Smooth muscle cell (in vitro differentiated cells): ENCODE measurements around the gene GMDS. TPM values are rescaled to one million over a fixed set of nuclear protein-coding genes. Genes with fewer than 3 reads are reported as not detected.

Experiments used
- DNase-seq: peaks from one replicate; lab custom pipeline; 2025; ENCODE audit not compliant: unreplicated experiment; lab: John Stamatoyannopoulos, UW
- H2AFZ ChIP-seq: fragments of 200-600 bp; sonication (generic); 2 replicates; pipeline ENCODE4 v1.6.0; 2016; ENCODE audit warnings: antibody characterized with exemption, low read depth, mild to moderate bottlenecking
- H3F3A ChIP-seq: fragments of 200-600 bp; sonication (generic); 2 replicates; pipeline ENCODE4 v1.6.0; 2017; ENCODE audit warnings: antibody characterized with exemption, low read depth
- H3K27ac ChIP-seq: fragments of 200-600 bp; sonication (generic); 2 replicates; pipeline ENCODE4 v1.5.1; 2016; ENCODE audit warnings: low read depth, mild to moderate bottlenecking
- H3K27me3 ChIP-seq: fragments of 200-600 bp; sonication (generic); 2 replicates; pipeline ENCODE4 v1.6.1; 2016; ENCODE audit warnings: low read depth, mild to moderate bottlenecking
- H3K36me3 ChIP-seq: fragments of 200-600 bp; sonication (generic); 2 replicates; pipeline ENCODE4 v1.5.1; 2016; ENCODE audit warnings: low read depth
- H3K4me1 ChIP-seq: fragments of 200-600 bp; sonication (generic); 2 replicates; pipeline ENCODE4 v1.5.1; 2016; ENCODE audit warnings: low read depth
- H3K4me2 ChIP-seq: fragments of 200-600 bp; sonication (generic); 2 replicates; pipeline ENCODE4 v1.6.0; 2016; ENCODE audit warnings: mild to moderate bottlenecking
- H3K4me3 ChIP-seq: fragments of 200-600 bp; sonication (generic); 2 replicates; pipeline ENCODE4 v1.5.1; 2016; ENCODE audit warnings: mild to moderate bottlenecking
- H3K79me2 ChIP-seq: fragments of 200-600 bp; sonication (generic); 2 replicates; pipeline ENCODE4 v1.6.0; 2016; ENCODE audit warnings: low read depth, mild to moderate bottlenecking
- H3K9ac ChIP-seq: fragments of 200-600 bp; sonication (generic); 2 replicates; pipeline ENCODE4 v1.6.0; 2016; ENCODE audit warnings: low read depth
- H3K9me3 ChIP-seq: fragments of 200-600 bp; sonication (generic); replicated peaks from 2 replicates; pipeline ENCODE4 v1.5.1; 2016; ENCODE audit warnings: low read depth
- H4K20me1 ChIP-seq: fragments of 200-600 bp; sonication (generic); 2 replicates; pipeline ENCODE4 v1.6.0; 2016; ENCODE audit warnings: low read depth
- WGBS: methylation state at CpG from one replicate; pipeline ENCODE4 v1.1.7; 2016; ENCODE audit warnings: low lambda C conversion rate; 5-methylcytosine and 5-hydroxymethylcytosine counted together
- polyA plus RNA-seq: library from polyadenylated mRNA; unstranded; fragments of >200 nt; fragmentation: Nextera tagmentation; extraction: Ambion mirVana; gene quantifications from 2 replicates; pipeline ENCODE4 v1.2.1, GENCODE V29; 2016
- total RNA-seq: library from RNA; depleted of rRNA; stranded (reverse); fragments of >200 nt; gene quantifications from 2 replicates; pipeline ENCODE4 v1.2.3, GENCODE V29; 2014
- TF ChIP-seq, protein P1 (sequence below): fragments of 200-600 bp; sonication (generic); IDR thresholded peaks from 2 replicates; pipeline ENCODE4 v1.5.1; 2017; ENCODE audit warnings: borderline replicate concordance, mild to moderate bottlenecking, antibody characterized with exemption; ENCODE audit not compliant: insufficient read depth, poor library complexity, severe bottlenecking

The GMDS gene
- total and polyA plus RNA-seq, 2 experiments from 2014 or later = 3.7 to 8.5 TPM

DNA sequence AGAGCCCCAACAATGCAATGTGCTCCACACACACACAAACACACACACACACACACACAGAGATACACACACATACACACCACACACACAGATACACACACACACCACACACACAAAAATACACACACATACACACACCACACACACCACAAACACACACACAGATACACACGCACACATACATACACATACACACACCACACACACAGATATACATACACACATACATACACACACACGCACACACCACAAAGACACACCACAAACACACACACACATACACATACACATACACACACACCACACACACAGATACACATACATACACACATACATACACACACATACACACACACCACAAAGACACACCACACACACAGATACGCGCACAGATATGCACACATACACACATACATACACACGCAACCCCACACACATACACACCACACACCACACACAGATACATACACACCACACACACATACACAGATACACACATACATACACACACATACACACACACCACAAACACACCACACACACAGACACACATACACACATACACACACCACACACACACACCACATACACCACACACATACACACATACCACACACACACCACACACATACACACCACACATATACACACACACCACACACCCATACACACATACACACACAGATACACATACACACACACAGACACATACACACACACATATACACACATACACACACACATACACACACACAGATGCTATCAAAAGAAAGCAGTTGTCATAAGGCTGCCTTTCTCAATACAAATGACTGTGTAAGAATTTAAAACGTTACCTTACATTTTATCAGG, 507.7 kb downstream of the GMDS start:
- WGBS = 93% methylated on average over 6 of the region's 6 CpGs
- no peaks in the 10 kb centered on the region for H3K9me3 ChIP-seq
- TF ChIP-seq, protein P1, sequence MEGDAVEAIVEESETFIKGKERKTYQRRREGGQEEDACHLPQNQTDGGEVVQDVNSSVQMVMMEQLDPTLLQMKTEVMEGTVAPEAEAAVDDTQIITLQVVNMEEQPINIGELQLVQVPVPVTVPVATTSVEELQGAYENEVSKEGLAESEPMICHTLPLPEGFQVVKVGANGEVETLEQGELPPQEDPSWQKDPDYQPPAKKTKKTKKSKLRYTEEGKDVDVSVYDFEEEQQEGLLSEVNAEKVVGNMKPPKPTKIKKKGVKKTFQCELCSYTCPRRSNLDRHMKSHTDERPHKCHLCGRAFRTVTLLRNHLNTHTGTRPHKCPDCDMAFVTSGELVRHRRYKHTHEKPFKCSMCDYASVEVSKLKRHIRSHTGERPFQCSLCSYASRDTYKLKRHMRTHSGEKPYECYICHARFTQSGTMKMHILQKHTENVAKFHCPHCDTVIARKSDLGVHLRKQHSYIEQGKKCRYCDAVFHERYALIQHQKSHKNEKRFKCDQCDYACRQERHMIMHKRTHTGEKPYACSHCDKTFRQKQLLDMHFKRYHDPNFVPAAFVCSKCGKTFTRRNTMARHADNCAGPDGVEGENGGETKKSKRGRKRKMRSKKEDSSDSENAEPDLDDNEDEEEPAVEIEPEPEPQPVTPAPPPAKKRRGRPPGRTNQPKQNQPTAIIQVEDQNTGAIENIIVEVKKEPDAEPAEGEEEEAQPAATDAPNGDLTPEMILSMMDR = no peak
- H3K4me1 ChIP-seq = no peaks in the 10 kb centered on the region
- no peak for DNase-seq
- H3K27ac ChIP-seq = no peak overlapping the region
- H2AFZ ChIP-seq = no peak overlapping the region
- H3K4me2 ChIP-seq = no peak overlapping the region
- no peak overlapping the region for H3K9ac ChIP-seq
- no peak overlapping the region for H3K4me3 ChIP-seq
- H3K36me3 ChIP-seq = no peaks in the 10 kb centered on the region
- no peaks in the 10 kb centered on the region for H3K79me2 ChIP-seq
- no peaks in the 10 kb centered on the region for H3F3A ChIP-seq
- no peaks in the 10 kb centered on the region for H3K27me3 ChIP-seq
- no peaks in the 10 kb centered on the region for H4K20me1 ChIP-seq

DNA sequence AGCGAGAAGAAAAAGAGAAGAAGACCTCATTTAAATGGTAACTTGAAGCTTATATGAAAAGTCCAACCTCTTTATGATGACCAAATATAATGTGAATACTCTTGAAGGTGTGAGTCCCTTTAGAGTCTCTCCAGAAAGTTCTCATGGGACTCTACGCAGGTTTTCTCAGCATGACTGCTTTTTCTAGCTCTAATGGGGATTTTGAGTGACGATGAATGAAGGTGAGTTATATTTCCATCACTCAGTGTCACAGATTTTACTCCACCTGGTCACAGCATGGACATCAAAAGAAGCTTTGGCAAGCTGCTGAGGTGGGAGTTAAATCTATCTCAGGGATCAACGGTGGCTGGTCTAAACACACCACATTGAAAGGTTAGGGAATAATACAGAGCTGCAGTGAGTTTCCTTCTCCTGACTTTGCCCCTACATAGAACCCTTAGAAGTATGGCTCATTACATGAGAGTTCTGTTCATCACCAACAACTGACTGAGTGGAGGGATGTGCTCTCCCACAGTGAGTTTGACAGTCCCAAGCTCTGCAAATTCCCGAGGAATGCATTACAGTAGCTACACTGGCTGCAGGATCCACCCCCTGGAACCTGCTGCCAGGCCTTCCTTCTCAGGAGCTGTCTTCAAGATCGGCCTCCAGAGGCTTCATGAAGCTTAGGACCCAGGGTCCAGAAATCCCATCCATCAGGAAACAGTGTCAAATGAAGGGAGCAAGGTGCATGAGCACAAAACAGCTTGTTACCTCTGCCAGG, 508.9 kb downstream of the GMDS start:
- TF ChIP-seq, protein P1 = no peak
- Histone ChIP-seq H2AFZ (no peak overlapping the region), H3K27ac (no peak overlapping the region), H3K9me3 (no peaks in the 10 kb centered on the region), H3F3A (no peaks in the 10 kb centered on the region), H3K4me1 (no peaks in the 10 kb centered on the region), H3K4me2 (no peak overlapping the region), H3K79me2 (no peaks in the 10 kb centered on the region), H3K36me3 (no peaks in the 10 kb centered on the region), H3K27me3 (no peaks in the 10 kb centered on the region), H4K20me1 (no peaks in the 10 kb centered on the region), H3K9ac (no peak overlapping the region), H3K4me3 (no peak overlapping the region)
- no peak for DNase-seq
- 79% methylated on average over 6 of the region's 6 CpGs for WGBS

DNA sequence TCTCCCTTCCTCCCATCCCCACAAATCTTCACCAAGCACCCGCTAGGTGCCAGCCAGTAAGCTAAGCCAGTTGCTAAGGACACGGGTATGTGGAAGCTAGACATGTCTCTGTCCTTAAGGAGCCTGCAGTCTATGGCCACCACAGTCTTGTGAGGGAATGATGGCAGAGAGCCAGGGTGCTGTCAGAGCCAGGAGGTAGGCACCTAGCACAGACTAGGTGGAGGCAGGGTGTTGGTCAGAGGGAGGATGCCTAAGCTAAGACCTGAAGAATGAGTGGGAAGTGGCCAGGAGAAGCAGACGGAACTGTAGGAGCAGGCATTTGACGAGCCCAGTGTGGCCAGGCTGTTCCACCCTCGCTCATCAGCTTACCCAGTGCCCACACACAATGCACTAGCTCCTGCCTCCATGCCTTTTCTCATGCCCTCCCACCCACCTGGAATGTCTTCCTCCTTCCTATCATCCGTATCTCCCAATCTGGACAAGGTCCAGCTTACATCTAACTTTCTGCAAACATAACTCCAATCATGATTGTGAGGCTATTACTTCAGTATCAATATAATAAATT, 510.1 kb downstream of the GMDS start:
- TF ChIP-seq, protein P1 = no peak
- Histone ChIP-seq H3K9ac (no peak overlapping the region), H3K4me3 (no peak overlapping the region), H3K4me2 (no peak overlapping the region), H4K20me1 (no peaks in the 10 kb centered on the region), H3K9me3 (no peaks in the 10 kb centered on the region), H3K4me1 (no peaks in the 10 kb centered on the region), H3K36me3 (no peaks in the 10 kb centered on the region), H3F3A (no peaks in the 10 kb centered on the region), H3K27me3 (no peaks in the 10 kb centered on the region), H3K27ac (no peak overlapping the region), H3K79me2 (no peaks in the 10 kb centered on the region), H2AFZ (no peak overlapping the region)
- WGBS = 83% methylated on average over 6 of the region's 6 CpGs
- no peak for DNase-seq
